WTC11 (cell line): Measurements from ENCODE around the gene RIGI. TPM values are rescaled to one million over a fixed set of nuclear protein-coding genes. Genes with fewer than 3 reads are reported as not detected.

Source experiments
- ATAC-seq: fragments of 200-7000 bp; cut with Tn5 transposase; 2 replicates; pipeline ENCODE4 v1.10.0; 2021; ENCODE audit warnings: mild to moderate bottlenecking, moderate library complexity
- CTCF ChIA-PET: fragments of 300-600 bp; sonication (Branson Sonifier 250); formaldehyde crosslinking; loops from one replicate; lab custom pipeline; 2021; ENCODE audit warnings: antibody characterized with exemption; lab: Charles Lee
- POLR2A ChIA-PET: fragments of 350-600 bp; sonication (Branson Sonifier 250); formaldehyde crosslinking; loops from one replicate; lab custom pipeline; 2021; ENCODE audit warnings: antibody characterized with exemption; lab: Charles Lee
- DNase-seq: peaks from one replicate; pipeline ENCODE4 v3.0.0; 2021; ENCODE audit warnings: low spot score
- H3K27ac Mint-ChIP-seq: 2 replicates; pipeline ENCODE4 v1.8.0; 2021; ENCODE audit warnings: mixed read lengths
- H3K27me3 Mint-ChIP-seq: 2 replicates; pipeline ENCODE4 v1.8.0; 2021; ENCODE audit warnings: low read depth, mild to moderate bottlenecking, moderate library complexity, mixed read lengths
- H3K36me3 Mint-ChIP-seq: 2 replicates; pipeline ENCODE4 v1.8.0; 2021; ENCODE audit warnings: mixed read lengths
- H3K4me1 Mint-ChIP-seq: 2 replicates; pipeline ENCODE4 v1.8.0; 2022; ENCODE audit warnings: mixed read lengths
- H3K4me3 Mint-ChIP-seq: 2 replicates; pipeline ENCODE4 v1.8.0; 2021; ENCODE audit warnings: mild to moderate bottlenecking, moderate library complexity, mixed read lengths
- H3K9me3 Mint-ChIP-seq: 2 replicates; pipeline ENCODE4 v1.8.0; 2021; ENCODE audit warnings: mixed read lengths
- ATF1 ChIP-seq: sonication (generic); formaldehyde crosslinking; IDR thresholded peaks from 2 replicates; pipeline ENCODE4 v1.8.1; 2023; ENCODE audit warnings: mild to moderate bottlenecking, moderate library complexity, missing genetic modification reagents
- ATF2 ChIP-seq: sonication (generic); formaldehyde crosslinking; IDR thresholded peaks from 2 replicates; pipeline ENCODE4 v1.8.1; 2022; ENCODE audit warnings: low read depth, missing genetic modification reagents, borderline replicate concordance
- CREB1 ChIP-seq: sonication (generic); formaldehyde crosslinking; IDR thresholded peaks from 2 replicates; pipeline ENCODE4 v1.8.0; 2023; ENCODE audit warnings: mild to moderate bottlenecking, missing genetic modification reagents
- E2F1 ChIP-seq: sonication (generic); formaldehyde crosslinking; IDR thresholded peaks from 2 replicates; pipeline ENCODE4 v1.8.0; 2022; ENCODE audit warnings: mild to moderate bottlenecking, missing genetic modification reagents
- EMX1 ChIP-seq: fragments of 250-450 bp; sonication (Bioruptor Pico); IDR thresholded peaks from 2 replicates; pipeline ENCODE4 v1.8.0; 2021; ENCODE audit warnings: mild to moderate bottlenecking
- HMGXB4 ChIP-seq: sonication (generic); formaldehyde crosslinking; IDR thresholded peaks from 2 replicates; pipeline ENCODE4 v1.8.1; 2023; ENCODE audit warnings: mild to moderate bottlenecking, moderate library complexity, missing genetic modification reagents
- IRF2 ChIP-seq: sonication (generic); formaldehyde crosslinking; IDR thresholded peaks from 2 replicates; pipeline ENCODE4 v1.8.0; 2022; ENCODE audit warnings: low read depth, missing genetic modification reagents, borderline replicate concordance
- NFE2L1 ChIP-seq: sonication (generic); formaldehyde crosslinking; IDR thresholded peaks from 2 replicates; pipeline ENCODE4 v1.8.1; 2023; ENCODE audit warnings: missing genetic modification reagents
- RORB ChIP-seq: fragments of 250-450 bp; sonication (Bioruptor Pico); IDR thresholded peaks from 2 replicates; pipeline ENCODE4 v1.9.0; 2021; ENCODE audit warnings: mild to moderate bottlenecking
- SMAD3 ChIP-seq: sonication (generic); formaldehyde crosslinking; IDR thresholded peaks from 2 replicates; pipeline ENCODE4 v1.8.0; 2022; ENCODE audit warnings: missing genetic modification reagents, mild to moderate bottlenecking, borderline replicate concordance
- TCF7 ChIP-seq: sonication (generic); formaldehyde crosslinking; IDR thresholded peaks from 2 replicates; pipeline ENCODE4 v1.8.0; 2022; ENCODE audit warnings: mild to moderate bottlenecking, low read depth, missing genetic modification reagents, moderate library complexity
- TEAD1 ChIP-seq: sonication (generic); formaldehyde crosslinking; IDR thresholded peaks from 2 replicates; pipeline ENCODE4 v1.8.0; 2022; ENCODE audit warnings: mild to moderate bottlenecking, missing genetic modification reagents
- ZBTB21 ChIP-seq: sonication (generic); formaldehyde crosslinking; IDR thresholded peaks from 2 replicates; pipeline ENCODE4 v1.8.1; 2023; ENCODE audit warnings: mild to moderate bottlenecking, missing genetic modification reagents, borderline replicate concordance
- ZNF121 ChIP-seq: sonication (generic); formaldehyde crosslinking; IDR thresholded peaks from 2 replicates; pipeline ENCODE4 v1.8.0; 2023; ENCODE audit warnings: missing genetic modification reagents
- ZNF138 ChIP-seq: sonication (generic); formaldehyde crosslinking; conservative IDR thresholded peaks from 2 replicates; pipeline ENCODE4 v1.8.1; 2022; ENCODE audit warnings: mild to moderate bottlenecking, moderate library complexity, missing genetic modification reagents
- ZNF232 ChIP-seq: sonication (generic); formaldehyde crosslinking; IDR thresholded peaks from 2 replicates; pipeline ENCODE4 v1.8.0; 2022; ENCODE audit warnings: mild to moderate bottlenecking, missing genetic modification reagents
- ZNF416 ChIP-seq: fragments of 250-450 bp; sonication (Bioruptor Pico); IDR thresholded peaks from 2 replicates; pipeline ENCODE4 v1.9.0; 2021; ENCODE audit warnings: mild to moderate bottlenecking, inconsistent platforms
- ZNF532 ChIP-seq: fragments of 250-450 bp; sonication (Bioruptor Pico); IDR thresholded peaks from 2 replicates; pipeline ENCODE4 v1.9.0; 2021; ENCODE audit warnings: mild to moderate bottlenecking, borderline replicate concordance
- total RNA-seq: library from RNA; stranded (reverse); gene quantifications from 3 replicates; pipeline ENCODE4 v1.2.3, GENCODE V29; 2021
- TF ChIP-seq, protein P1 (sequence below): sonication (generic); formaldehyde crosslinking; IDR thresholded peaks from 2 replicates; pipeline ENCODE4 v1.8.1; 2022; ENCODE audit warnings: mild to moderate bottlenecking, missing genetic modification reagents, moderate library complexity, borderline replicate concordance

RIGI gene
- total RNA-seq, 1 experiment from 2014 or later, result 7.5 TPM

DNA sequence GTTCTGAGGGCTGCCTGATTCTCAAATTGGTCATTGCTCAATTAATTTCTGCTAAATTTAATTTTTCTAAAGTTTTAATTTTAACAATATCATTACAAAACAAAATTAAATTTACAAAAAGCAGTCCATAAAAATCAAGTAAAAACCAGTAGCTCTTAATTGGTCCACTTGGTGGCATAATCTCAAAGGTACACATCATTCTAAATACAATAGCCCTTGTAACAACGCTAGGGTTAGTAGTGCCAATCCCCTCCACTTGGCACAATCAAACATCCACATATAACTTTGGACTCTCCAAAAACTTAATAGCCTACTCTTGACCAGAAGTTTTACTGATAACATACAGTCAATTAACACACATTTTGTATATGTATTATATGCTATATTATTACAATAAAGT lies 48.9 kb upstream of the RIGI start:
- POLR2A ChIA-PET, result no interaction called here
- DNase-seq, result no peak

DNA sequence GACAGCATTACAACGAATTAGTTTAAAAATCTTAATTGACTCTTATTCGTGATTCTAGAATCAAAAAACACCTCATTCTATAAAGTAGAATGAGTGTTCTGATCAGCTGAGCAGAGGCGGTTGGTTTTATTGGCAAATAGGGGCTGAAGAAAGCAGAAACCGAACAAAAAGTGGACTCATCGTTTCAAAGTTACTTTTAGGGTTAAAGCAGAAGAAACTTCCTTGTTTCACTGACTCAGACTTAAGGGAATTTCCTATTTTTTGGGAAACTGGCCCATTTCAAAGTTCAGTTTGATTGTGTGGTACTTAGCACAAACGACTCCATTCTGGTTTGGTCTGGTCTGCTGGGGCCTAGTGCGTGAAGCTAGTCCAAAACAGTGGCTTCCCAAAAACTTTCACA lies 47.8 kb upstream of the RIGI start:
- TF ChIP-seq ZNF416 (no peak), HMGXB4 (CRISPR knock-in tag) (no peak), ZNF138 (CRISPR knock-in tag) (no peak), TEAD1 (CRISPR knock-in tag) (no peak), NFE2L1 (CRISPR knock-in tag) (no peak), ATF1 (CRISPR knock-in tag) (no peak), ZNF232 (no peak), SMAD3 (CRISPR knock-in tag) (no peak)
- POLR2A ChIA-PET, result interaction anchor here (2.8 kb wide), 1 partner anchor 23 kb away, joined by 11 read pairs; no protein-coding TSS in a partner anchor
- H3K9me3 Mint-ChIP-seq, result no peaks in the 10 kb centered on the region
- H3K36me3 Mint-ChIP-seq, result peaks cover 7% of the 10 kb centered on the region
- ATAC-seq, result no peak
- CTCF ChIA-PET, result interaction anchor here (0.8 to 3.8 kb wide), 3 partner anchors 7 to 195 kb away, joined by 3 to 109 read pairs (median 24); no protein-coding TSS in a partner anchor
- H3K27ac Mint-ChIP-seq, result peak overlapping the region; percentile 99; the same call in 1 of the 2 replicates
- H3K4me1 Mint-ChIP-seq, result peaks cover 19% of the 10 kb centered on the region
- peak overlapping the region; percentile 99 for H3K4me3 Mint-ChIP-seq
- no peaks in the 10 kb centered on the region for H3K27me3 Mint-ChIP-seq
- no peak for DNase-seq

More for the DNA sequence above, 48.9 kb upstream of the RIGI start:
- H3K4me3 Mint-ChIP-seq, result no peak overlapping the region
- no peak for ATAC-seq
- CTCF ChIA-PET, result interaction anchor here (3.8 kb wide), 1 partner anchor 196 kb away, joined by 109 read pairs; no protein-coding TSS in a partner anchor
- no peak overlapping the region for H3K27ac Mint-ChIP-seq
- no peak for TF ChIP-seq E2F1 (CRISPR knock-in tag)
- TF ChIP-seq EMX1, result no peak
- TF ChIP-seq ZBTB21 (CRISPR knock-in tag), result no peak
- TF ChIP-seq ATF2 (CRISPR knock-in tag), result no peak
- no peak for TF ChIP-seq RORB (CRISPR knock-in tag)
- TF ChIP-seq ZNF138 (CRISPR knock-in tag), result no peak
- no peak for TF ChIP-seq TCF7 (CRISPR knock-in tag)
- TF ChIP-seq, protein P1, sequence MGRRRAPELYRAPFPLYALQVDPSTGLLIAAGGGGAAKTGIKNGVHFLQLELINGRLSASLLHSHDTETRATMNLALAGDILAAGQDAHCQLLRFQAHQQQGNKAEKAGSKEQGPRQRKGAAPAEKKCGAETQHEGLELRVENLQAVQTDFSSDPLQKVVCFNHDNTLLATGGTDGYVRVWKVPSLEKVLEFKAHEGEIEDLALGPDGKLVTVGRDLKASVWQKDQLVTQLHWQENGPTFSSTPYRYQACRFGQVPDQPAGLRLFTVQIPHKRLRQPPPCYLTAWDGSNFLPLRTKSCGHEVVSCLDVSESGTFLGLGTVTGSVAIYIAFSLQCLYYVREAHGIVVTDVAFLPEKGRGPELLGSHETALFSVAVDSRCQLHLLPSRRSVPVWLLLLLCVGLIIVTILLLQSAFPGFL (CRISPR knock-in tag), result no peak
- no peak for TF ChIP-seq CREB1 (CRISPR knock-in tag)
- no peak for TF ChIP-seq IRF2 (CRISPR knock-in tag)
- TF ChIP-seq ZNF232, result no peak
- TF ChIP-seq ZNF532, result no peak
- no peak for TF ChIP-seq ZNF121 (CRISPR knock-in tag)
- H3K27me3 Mint-ChIP-seq, result no peaks in the 10 kb centered on the region
- peaks cover 4% of the 10 kb centered on the region for H3K36me3 Mint-ChIP-seq
- no peaks in the 10 kb centered on the region for H3K9me3 Mint-ChIP-seq
- H3K4me1 Mint-ChIP-seq, result peaks cover 19% of the 10 kb centered on the region
